IMR-90 (cell line): ENCODE measurements around the gene GNAT1.

Source experiments
- CTCF ChIP-seq: conservative IDR thresholded peaks from 2 replicates; pipeline ENCODE4 v1.5.1; 2012; ENCODE audit warnings: mild to moderate bottlenecking, low read depth, low read length, improper control_type of control experiment
- FOS ChIP-seq: fragments of 150-350 bp; IDR thresholded peaks from 2 replicates; pipeline ENCODE4 v1.6.1; 2016; ENCODE audit warnings: low read depth, low read length
- MAZ ChIP-seq: IDR thresholded peaks from 2 replicates; pipeline ENCODE4 v1.6.1; 2012; ENCODE audit warnings: low read depth, mild to moderate bottlenecking, low read length, improper control_type of control experiment, moderate library complexity, borderline replicate concordance
- POLR2A ChIP-seq: IDR thresholded peaks from 2 replicates; pipeline ENCODE4 v1.6.1; 2012; ENCODE audit warnings: mild to moderate bottlenecking, low read depth, low read length
- RAD21 ChIP-seq: IDR thresholded peaks from 2 replicates; pipeline ENCODE4 v1.6.1; 2012; ENCODE audit warnings: low read length, improper control_type of control experiment
- RFX5 ChIP-seq: IDR thresholded peaks from 2 replicates; pipeline ENCODE4 v1.8.0; 2012; ENCODE audit warnings: low read depth, mild to moderate bottlenecking, low read length, moderate library complexity

GRCh38 chr3:50146316-50146901 lies 45.0 kb upstream of the GNAT1 start:
- no peak for TF ChIP-seq CTCF
- TF ChIP-seq FOS = no peak
- no peak for TF ChIP-seq POLR2A
- TF ChIP-seq MAZ = no peak
- TF ChIP-seq RFX5 = no peak
- TF ChIP-seq RAD21 = no peak
